Uterus (tissue), 2 donors: ENCODE measurements around the gene TMEM50A.

ENCODE experiments used
- CTCF ChIP-seq, 4 experiments: fragments of 200-600 bp in 2 of 4; fragments of 450-650 bp in 2 of 4; sonication (generic) in 2 of 4; IDR thresholded peaks; one replicate each; pipeline ENCODE4 v1.5.1; 2016 to 2019; ENCODE audit warnings: antibody characterized with exemption in 4 of 4, mild to moderate bottlenecking in 2 of 4, moderate library complexity in 1 of 4
- POLR2A ChIP-seq, 2 donors: fragments of 450-650 bp; IDR thresholded peaks; one replicate each; pipeline ENCODE4 v1.6.1; 2016; ENCODE audit warnings: antibody characterized with exemption in 2 of 2, mild to moderate bottlenecking in 1 of 2, moderate library complexity in 1 of 2

GRCh38 chr1:25356441-25356840, 18.3 kb downstream of the TMEM50A start:
- TF ChIP-seq CTCF (IDR thresholded peaks at IDR 0.05) (no peak), POLR2A (IDR thresholded peaks at IDR 0.05) (no peak)
